ENCODE data around the gene ANAPC5.

GRCh38 chr12:121267822-121268221 lies 84.4 kb downstream of the ANAPC5 start:
- TF ChIP-seq EZH2phosphoT487 (IDR thresholded peaks at IDR 0.05; ENCODE audit: insufficient read depth, low read depth) (no peak), EZH2 (IDR thresholded peaks at IDR 0.05; ENCODE audit: insufficient read depth, poor library complexity, severe bottlenecking) (no peak)
